Esophagus (tissue), 2 donors: ENCODE data around the gene FILIP1. TPM values are rescaled to one million over a fixed set of nuclear protein-coding genes. Genes with fewer than 3 reads are reported as not detected.
A peak's percentile ranks its signal among the peaks of the same experiment; 100 is the strongest.

Source experiments
- H3K27ac ChIP-seq, 2 donors: one replicate each; pipeline ENCODE4 v1.5.1; 2013; ENCODE audit warnings: low read depth in 2 of 2, mild to moderate bottlenecking in 2 of 2, inconsistent platforms in 1 of 2, low read length in 1 of 2, moderate library complexity in 1 of 2
- H3K27me3 ChIP-seq, 2 donors: one replicate each; pipeline ENCODE4 v1.6.1; 2013; ENCODE audit warnings: low read length in 2 of 2, control low read depth in 1 of 2, mild to moderate bottlenecking in 1 of 2; ENCODE audit not compliant: insufficient read depth in 2 of 2, control insufficient read depth in 1 of 2
- H3K36me3 ChIP-seq, 2 donors: one replicate each; pipeline ENCODE4 v1.6.1; 2013; ENCODE audit warnings: low read length in 1 of 2; ENCODE audit not compliant: control insufficient read depth in 2 of 2, insufficient read depth in 2 of 2
- H3K4me1 ChIP-seq, 2 donors: one replicate each; pipeline ENCODE4 v1.6.1; 2013; ENCODE audit warnings: low read length in 1 of 2; ENCODE audit not compliant: control insufficient read depth in 2 of 2, insufficient read depth in 2 of 2
- H3K4me3 ChIP-seq, 2 donors: one replicate each; pipeline ENCODE4 v1.5.1; 2013; ENCODE audit warnings: low read length in 2 of 2, mild to moderate bottlenecking in 2 of 2, low read depth in 1 of 2, moderate library complexity in 1 of 2
- H3K9me3 ChIP-seq, 2 donors: one replicate each; pipeline ENCODE4 v1.6.1; 2013; ENCODE audit warnings: mild to moderate bottlenecking in 2 of 2, low read depth in 1 of 2, low read length in 1 of 2, moderate library complexity in 1 of 2; ENCODE audit not compliant: control insufficient read depth in 2 of 2, insufficient read depth in 1 of 2
- WGBS, 2 donors: extraction: QIAGEN DNeasy Blood & Tissue Kit; methylation state at CpG; one replicate each; pipeline ENCODE4 v1.1.7; 2013; 5-methylcytosine and 5-hydroxymethylcytosine counted together
- polyA plus RNA-seq, 2 donors: library from polyadenylated mRNA; stranded (reverse); fragments of 200-250 nt; gene quantifications; one replicate each; pipeline ENCODE4 v1.2.3, GENCODE V29; 2013
- donor health status: healthy with polysubstance abuse.
- donor health status: Bipolar disorder and iron deficiency.

The FILIP1 gene
- polyA plus RNA-seq, 2 donors, result 0.84 to 1.6 TPM

DNA sequence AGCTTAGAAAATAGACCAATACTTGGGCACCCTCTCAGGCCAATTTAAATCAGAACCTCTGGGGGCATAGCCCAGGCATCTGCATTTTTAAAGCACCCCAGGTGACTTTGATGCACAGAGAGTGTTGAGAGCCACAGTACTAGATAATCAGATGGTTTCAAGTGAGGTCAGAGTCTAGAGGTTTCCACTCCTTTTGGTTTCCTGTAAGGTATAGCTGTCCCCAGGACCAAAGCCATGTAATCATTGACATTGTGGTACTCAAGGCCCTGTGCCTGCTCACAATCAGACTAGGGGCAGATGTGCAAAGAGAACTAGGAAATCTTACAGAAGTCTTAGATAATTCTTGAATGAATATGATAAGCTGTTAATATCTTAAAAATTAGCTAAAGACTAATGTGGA lies 9.1 kb downstream of the FILIP1 start:
- H3K36me3 ChIP-seq, result no peaks in the 10 kb centered on the region
- no peaks in the 10 kb centered on the region for H3K4me1 ChIP-seq
- no peak overlapping the region for H3K4me3 ChIP-seq
- H3K27ac ChIP-seq, result no peak overlapping the region
- H3K27me3 ChIP-seq, result no peaks in the 10 kb centered on the region
- H3K9me3 ChIP-seq, result no peaks in the 10 kb centered on the region

DNA sequence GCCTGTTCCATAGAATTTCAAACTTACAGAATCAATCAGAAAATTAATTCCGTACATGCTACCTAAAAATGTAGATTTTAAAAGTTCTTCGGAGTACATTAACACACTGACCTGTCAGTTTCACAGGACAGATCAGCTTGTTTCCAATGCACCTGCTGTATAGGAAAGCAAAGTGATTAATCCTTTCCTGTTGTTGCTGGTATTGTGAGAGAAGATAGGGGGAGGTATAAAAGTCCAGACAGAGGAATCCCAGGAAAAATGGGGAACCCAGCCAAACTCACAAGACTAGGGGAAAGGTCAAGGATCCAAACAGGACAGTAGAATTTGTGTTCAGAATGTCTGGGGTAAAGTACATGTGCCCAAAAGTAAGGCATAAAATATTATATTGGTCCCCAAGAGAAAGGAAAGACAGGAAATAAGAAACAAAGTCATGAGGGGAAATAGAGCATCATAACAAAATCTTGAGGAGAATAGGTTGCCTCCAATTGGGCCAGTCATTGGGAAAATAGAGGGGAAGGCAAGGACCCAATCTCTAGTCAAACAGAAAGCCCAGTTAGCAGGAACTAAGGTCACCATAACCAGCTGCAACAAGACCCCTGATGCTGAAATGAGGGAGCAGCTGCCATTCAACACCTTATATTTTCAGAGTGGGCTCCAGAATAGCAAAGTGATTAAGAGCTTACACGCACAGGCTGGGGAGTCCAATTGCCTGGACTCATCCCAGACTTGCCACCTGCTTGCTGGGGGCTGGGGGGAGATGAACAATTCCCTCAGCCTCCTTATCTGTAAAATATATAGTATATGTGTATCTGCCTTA lies 10.3 kb downstream of the FILIP1 start:
- 68 to 74% methylated on average over 3 of the region's 3 CpGs for WGBS, 2 donors

GRCh38 chr6:75481936-75482593 lies 11.5 kb downstream of the FILIP1 start:
- Histone ChIP-seq H3K4me3 (no peak overlapping the region), H3K27me3 (no peaks in the 10 kb centered on the region), H3K9me3 (no peaks in the 10 kb centered on the region), H3K36me3 (no peaks in the 10 kb centered on the region), H3K4me1 (no peaks in the 10 kb centered on the region), H3K27ac (no peak overlapping the region)
- WGBS, 2 donors, result 63 to 74% methylated on average over 4 of the region's 4 CpGs

More for the DNA sequence above, 10.3 kb downstream of the FILIP1 start:
- Histone ChIP-seq H3K27me3 (no peaks in the 10 kb centered on the region), H3K9me3 (no peaks in the 10 kb centered on the region), H3K27ac (no peak overlapping the region), H3K4me1 (no peaks in the 10 kb centered on the region), H3K36me3 (no peaks in the 10 kb centered on the region), H3K4me3 (no peak overlapping the region)

DNA sequence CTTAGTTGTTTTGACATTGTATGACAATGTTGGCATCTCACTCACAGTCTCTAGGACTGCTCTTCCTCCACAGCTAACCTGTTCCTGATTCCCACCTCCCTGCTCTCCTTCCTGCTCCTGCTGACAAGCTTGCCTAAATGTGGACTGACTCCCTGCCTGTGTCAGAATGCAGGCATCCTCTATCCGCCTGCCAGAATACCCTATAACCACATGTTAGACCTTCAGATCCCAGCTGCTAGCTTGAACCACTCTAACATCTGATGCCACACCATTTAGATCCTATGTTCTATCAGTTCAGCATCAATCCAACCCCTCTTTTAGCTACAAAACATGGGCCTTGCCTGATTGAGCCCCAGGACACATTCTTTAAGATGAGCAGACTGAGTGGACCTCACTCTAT lies 12.2 kb downstream of the FILIP1 start:
- WGBS, 2 donors, result 58 to 62% methylated on average over 1 of the region's 1 CpG
- Histone ChIP-seq H3K9me3 (no peaks in the 10 kb centered on the region), H3K4me1 (no peaks in the 10 kb centered on the region), H3K4me3 (no peak overlapping the region), H3K36me3 (no peaks in the 10 kb centered on the region), H3K27me3 (no peaks in the 10 kb centered on the region), H3K27ac (peak overlapping the region; percentile 28 to 65)

GRCh38 chr6:75480425-75480824 lies 13.2 kb downstream of the FILIP1 start:
- WGBS, 2 donors, result 26 to 43% methylated on average over 1 of the region's 1 CpG
- Histone ChIP-seq H3K4me3 (no peak overlapping the region), H3K9me3 (no peaks in the 10 kb centered on the region), H3K36me3 (no peaks in the 10 kb centered on the region), H3K4me1 (no peaks in the 10 kb centered on the region), H3K27ac (peak overlapping the region in 1 of 2 donors; percentile 25), H3K27me3 (no peaks in the 10 kb centered on the region)

- Histone ChIP-seq H3K4me3 (no peak overlapping the region), H3K4me1 (no peaks in the 10 kb centered on the region)
- WGBS, 2 donors, result 94 to 96% methylated on average over 6 of the region's 6 CpGs
Observed at GRCh38 chr6:75479712-75480111, 13.9 kb downstream of the FILIP1 start.

GRCh38 chr6:75478929-75479328 lies 14.7 kb downstream of the FILIP1 start:
- Histone ChIP-seq H3K9me3 (no peaks in the 10 kb centered on the region), H3K36me3 (no peaks in the 10 kb centered on the region), H3K27ac (no peak overlapping the region), H3K4me3 (no peak overlapping the region), H3K4me1 (no peaks in the 10 kb centered on the region), H3K27me3 (no peaks in the 10 kb centered on the region)

More at GRCh38 chr6:75479712-75480111, 13.9 kb downstream of the FILIP1 start:
- H3K9me3 ChIP-seq, result no peaks in the 10 kb centered on the region
- H3K27me3 ChIP-seq, result no peaks in the 10 kb centered on the region
- no peaks in the 10 kb centered on the region for H3K36me3 ChIP-seq
- no peak overlapping the region for H3K27ac ChIP-seq

DNA sequence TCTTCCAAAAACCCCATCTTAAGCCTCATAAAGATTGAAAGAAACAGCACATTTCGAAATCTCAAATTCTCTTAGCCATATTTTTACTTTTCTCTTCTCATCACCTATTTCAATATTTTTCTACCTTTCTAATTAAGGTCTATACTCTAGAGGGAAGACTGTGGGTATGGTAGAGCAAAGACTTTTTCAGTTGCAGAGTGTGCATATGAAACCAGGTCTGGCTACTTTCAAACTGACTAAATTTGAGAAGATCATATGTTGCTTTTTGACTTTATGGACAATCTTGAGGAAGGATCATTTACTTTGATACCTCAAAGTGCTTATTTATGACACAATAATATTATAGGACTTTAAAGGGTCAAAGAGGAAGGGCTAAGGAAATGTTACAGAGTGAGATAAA lies 20.7 kb downstream of the FILIP1 start:
- H3K9me3 ChIP-seq, result no peaks in the 10 kb centered on the region
- no peaks in the 10 kb centered on the region for H3K36me3 ChIP-seq
- H3K27me3 ChIP-seq, result no peaks in the 10 kb centered on the region
- H3K27ac ChIP-seq, result no peak overlapping the region
- H3K4me1 ChIP-seq, result no peaks in the 10 kb centered on the region
- no peak overlapping the region for H3K4me3 ChIP-seq
- WGBS, 2 donors, result 87 to 90% methylated on average over 1 of the region's 1 CpG

DNA sequence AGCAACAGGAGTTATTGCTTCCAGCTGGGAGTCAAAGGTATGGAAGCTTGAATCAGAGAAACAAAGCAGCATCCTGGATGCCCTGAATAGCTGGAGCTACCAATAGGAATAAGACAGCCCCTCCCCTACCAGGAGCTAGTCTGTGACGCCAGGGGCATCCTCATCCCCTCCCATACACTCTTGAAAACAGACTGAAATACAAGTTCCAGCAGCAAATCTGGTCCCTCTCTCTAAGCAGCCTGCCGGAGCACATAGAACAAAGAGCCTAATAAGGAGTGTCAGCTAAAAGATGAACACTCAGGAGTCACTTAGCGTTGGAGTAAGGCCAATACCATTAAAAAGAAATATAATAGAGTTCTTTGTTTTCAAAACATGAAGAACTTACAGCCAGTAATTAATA lies 25.6 kb downstream of the FILIP1 start:
- no peaks in the 10 kb centered on the region for H3K4me1 ChIP-seq
- H3K36me3 ChIP-seq, result no peaks in the 10 kb centered on the region
- H3K27ac ChIP-seq, result peak overlapping the region; percentile 5 to 55
- H3K27me3 ChIP-seq, result no peaks in the 10 kb centered on the region
- WGBS, 2 donors, result 54 to 57% methylated on average over 3 of the region's 3 CpGs
- no peaks in the 10 kb centered on the region for H3K9me3 ChIP-seq
- H3K4me3 ChIP-seq, result no peak overlapping the region

DNA sequence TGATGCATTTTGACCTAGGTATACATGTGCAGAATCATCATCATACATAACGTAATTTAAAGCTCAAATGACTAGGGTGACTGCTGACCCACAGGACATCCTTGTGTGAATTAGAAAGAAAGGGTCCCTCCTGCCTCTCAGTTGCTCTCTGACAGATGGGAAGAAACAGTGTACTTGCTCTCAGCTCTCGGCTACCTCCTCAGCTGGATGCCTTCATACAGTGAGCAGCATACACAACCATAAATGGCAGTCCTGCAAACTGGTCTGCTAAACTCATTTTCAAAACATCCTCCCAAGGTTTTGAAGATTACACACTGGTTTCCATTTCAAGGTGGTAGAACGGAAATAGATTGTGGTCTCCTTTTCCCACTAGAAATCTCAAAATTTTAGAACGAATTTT lies 26.3 kb downstream of the FILIP1 start:
- no peak overlapping the region for H3K4me3 ChIP-seq
- 78% methylated on average over 4 of the region's 4 CpGs for WGBS, 2 donors
- no peak overlapping the region for H3K27ac ChIP-seq
- H3K27me3 ChIP-seq, result no peaks in the 10 kb centered on the region
- H3K4me1 ChIP-seq, result no peaks in the 10 kb centered on the region
- no peaks in the 10 kb centered on the region for H3K9me3 ChIP-seq
- no peaks in the 10 kb centered on the region for H3K36me3 ChIP-seq
